OCI-LY3 (cell line): Measurements from ENCODE around the gene CD38.

Source experiments
- EZH2phosphoT487 ChIP-seq: fragments of 200-600 bp; shearing (Covaris generic); IDR thresholded peaks from 2 replicates; pipeline ENCODE4 v1.6.1; 2018; ENCODE audit warnings: antibody characterized with exemption, mixed run types, low read depth
- TF ChIP-seq, protein P1 (sequence below): fragments of 200-600, 300-600 bp; sonication (generic); IDR thresholded peaks from 2 replicates; pipeline ENCODE4 v1.5.1; 2014; ENCODE audit warnings: antibody characterized with exemption, low read length, low read depth

DNA sequence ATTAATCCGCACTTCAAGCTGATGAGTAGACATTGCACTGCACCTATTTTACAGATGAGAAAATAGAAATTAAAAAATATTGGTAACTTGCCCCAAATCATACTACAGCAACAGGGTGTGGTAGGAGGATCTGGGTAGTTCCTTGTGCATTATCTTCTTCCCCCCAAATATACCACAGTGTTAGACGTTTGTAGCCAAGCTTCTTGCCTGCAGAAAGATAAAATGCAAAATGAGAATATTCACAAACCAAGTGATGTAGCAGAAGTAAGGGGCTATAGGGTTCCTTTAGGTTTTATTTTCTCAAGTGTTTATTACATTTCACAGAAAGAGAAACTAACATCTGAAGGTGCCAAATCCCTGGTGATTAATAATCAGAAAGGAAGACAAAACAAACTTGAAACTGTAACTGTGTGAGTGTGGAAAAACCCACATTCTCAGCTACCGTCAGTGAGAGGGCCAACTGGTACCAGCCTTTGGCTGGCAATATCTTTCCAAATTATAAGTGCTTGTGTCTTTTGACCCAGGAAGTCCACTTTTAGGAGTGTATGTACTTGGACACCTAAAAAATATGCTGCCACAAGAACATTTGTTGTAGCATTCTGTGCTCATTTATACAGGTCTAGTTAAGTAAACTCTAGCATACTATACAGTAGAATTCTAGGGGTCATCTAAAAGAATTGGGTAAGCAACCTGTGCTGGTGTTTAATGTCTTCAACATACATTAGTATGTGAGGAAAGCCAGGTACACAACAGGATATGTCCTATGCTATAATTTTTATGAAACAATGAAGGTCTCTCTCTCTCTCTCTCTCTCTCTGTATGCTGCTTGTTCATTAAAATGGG, 6.7 kb upstream of the CD38 start:
- TF ChIP-seq, protein P1, sequence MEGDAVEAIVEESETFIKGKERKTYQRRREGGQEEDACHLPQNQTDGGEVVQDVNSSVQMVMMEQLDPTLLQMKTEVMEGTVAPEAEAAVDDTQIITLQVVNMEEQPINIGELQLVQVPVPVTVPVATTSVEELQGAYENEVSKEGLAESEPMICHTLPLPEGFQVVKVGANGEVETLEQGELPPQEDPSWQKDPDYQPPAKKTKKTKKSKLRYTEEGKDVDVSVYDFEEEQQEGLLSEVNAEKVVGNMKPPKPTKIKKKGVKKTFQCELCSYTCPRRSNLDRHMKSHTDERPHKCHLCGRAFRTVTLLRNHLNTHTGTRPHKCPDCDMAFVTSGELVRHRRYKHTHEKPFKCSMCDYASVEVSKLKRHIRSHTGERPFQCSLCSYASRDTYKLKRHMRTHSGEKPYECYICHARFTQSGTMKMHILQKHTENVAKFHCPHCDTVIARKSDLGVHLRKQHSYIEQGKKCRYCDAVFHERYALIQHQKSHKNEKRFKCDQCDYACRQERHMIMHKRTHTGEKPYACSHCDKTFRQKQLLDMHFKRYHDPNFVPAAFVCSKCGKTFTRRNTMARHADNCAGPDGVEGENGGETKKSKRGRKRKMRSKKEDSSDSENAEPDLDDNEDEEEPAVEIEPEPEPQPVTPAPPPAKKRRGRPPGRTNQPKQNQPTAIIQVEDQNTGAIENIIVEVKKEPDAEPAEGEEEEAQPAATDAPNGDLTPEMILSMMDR = no peak
- no peak for TF ChIP-seq EZH2phosphoT487
